ENCODE data around the gene ARMS2.

ARMS2 gene

GRCh38 chr10:122454071-122454470, 382 bp upstream of the ARMS2 start:
- no peak for DNase-seq (ENCODE audit: low read depth)

- DNase-seq (ENCODE audit: low read depth): no peak
These were observed 1.1 kb downstream of the ARMS2 start for GRCh38 chr10:122455376-122456079.

- DNase-seq (ENCODE audit: low read depth): no peak
These were observed 3.5 kb downstream of the ARMS2 start for GRCh38 chr10:122457934-122458333.

GRCh38 chr10:122458693-122459092, 4.2 kb downstream of the ARMS2 start:
- DNase-seq (ENCODE audit: low read depth): no peak

- no peak for DNase-seq (ENCODE audit: low read depth)
These were observed 5.3 kb downstream of the ARMS2 start for GRCh38 chr10:122459561-122460273.

GRCh38 chr10:122460891-122461293, 6.4 kb downstream of the ARMS2 start:
- no peak for DNase-seq (ENCODE audit: low read depth)

- no peak for DNase-seq (ENCODE audit: low read depth)
These were observed 6.9 kb downstream of the ARMS2 start, which contains the start of gene HTRA1 for GRCh38 chr10:122461367-122461728. Gene HTRA1 (plus strand): TSS chr10:122461553. CDS start chr10:122461653, 100 bp downstream.

GRCh38 chr10:122461729-122462532, 7.5 kb downstream of the ARMS2 start:
- no peak for DNase-seq (ENCODE audit: low read depth)

GRCh38 chr10:122462533-122463465, 8.3 kb downstream of the ARMS2 start:
- no peak for DNase-seq (ENCODE audit: low read depth)

- DNase-seq (ENCODE audit: low read depth): no peak
These were observed 9.2 kb downstream of the ARMS2 start for GRCh38 chr10:122463466-122464249.

GRCh38 chr10:122464250-122464510, 9.7 kb downstream of the ARMS2 start:
- no peak for DNase-seq (ENCODE audit: low read depth)

GRCh38 chr10:122464586-122464985, 10.1 kb downstream of the ARMS2 start:
- DNase-seq (ENCODE audit: low read depth): no peak

- no peak for DNase-seq (ENCODE audit: low read depth)
These were observed 11.1 kb downstream of the ARMS2 start for GRCh38 chr10:122465401-122466040.

GRCh38 chr10:122466951-122467381, 12.5 kb downstream of the ARMS2 start:
- DNase-seq (ENCODE audit: low read depth): no peak

GRCh38 chr10:122467701-122468100, 13.2 kb downstream of the ARMS2 start:
- DNase-seq (ENCODE audit: low read depth): no peak

- no peak for DNase-seq (ENCODE audit: low read depth)
These were observed 14.0 kb downstream of the ARMS2 start for GRCh38 chr10:122468307-122468925.

- no peak for DNase-seq (ENCODE audit: low read depth)
These were observed 14.7 kb downstream of the ARMS2 start for GRCh38 chr10:122468926-122469781.

GRCh38 chr10:122469848-122470247, 15.4 kb downstream of the ARMS2 start:
- no peak for DNase-seq (ENCODE audit: low read depth)

- DNase-seq (ENCODE audit: low read depth): no peak
These were observed 17.2 kb downstream of the ARMS2 start for GRCh38 chr10:122471531-122472177.

Data from stimulated activated CD8-positive, alpha-beta memory T cell treated with anti-CD3 and anti-CD28 coated beads, Interleukin-15, amount 100 ng/mL, for 24 hours (primary cell).